ENCODE measurements around the gene SMIM33.

GRCh38 chr5:139456776-139457175 is 14.0 kb upstream of the SMIM33 start:
- TF ChIP-seq CTCF (IDR thresholded peaks at IDR 0.05; ENCODE audit: poor library complexity, severe bottlenecking): no peak
- TF ChIP-seq EZH2 (IDR thresholded peaks at IDR 0.05; ENCODE audit: borderline replicate concordance, insufficient read depth, low read length, poor library complexity, severe bottlenecking): no peak
